Neutrophil (primary cell): ENCODE measurements around the gene ZNF367.

Source experiments
- H3K27ac ChIP-seq: fragments of 200-600 bp; sonication (generic); 2 replicates; pipeline ENCODE4 v1.5.1; 2016; ENCODE audit warnings: mild to moderate bottlenecking, moderate library complexity
- H3K27me3 ChIP-seq: fragments of 200-600 bp; sonication (generic); 2 replicates; pipeline ENCODE4 v1.6.0; 2016; ENCODE audit warnings: mild to moderate bottlenecking
- H3K36me3 ChIP-seq: fragments of 200-600 bp; sonication (generic); 2 replicates; pipeline ENCODE4 v1.5.1; 2017
- H3K4me1 ChIP-seq, 2 experiments: fragments of 200-600 bp in 1 of 2; sonication (generic) in 1 of 2; 1 replicate in 1 of 2; 2 replicates in 1 of 2; pipeline versions ENCODE4 v1.5.1 to v1.6.1; 2013 to 2016; ENCODE audit warnings: low read depth in 1 of 2, low read length in 1 of 2, mild to moderate bottlenecking in 1 of 2, moderate library complexity in 1 of 2; ENCODE audit not compliant: control insufficient read depth in 1 of 2, insufficient read depth in 1 of 2
- H3K4me3 ChIP-seq, 2 experiments: fragments of 200-600 bp in 1 of 2; sonication (generic) in 1 of 2; 1 replicate in 1 of 2; 2 replicates in 1 of 2; pipeline ENCODE4 v1.5.1; 2013 to 2016; ENCODE audit warnings: low read depth in 1 of 2, low read length in 1 of 2, mild to moderate bottlenecking in 1 of 2, moderate library complexity in 1 of 2
- H3K9me3 ChIP-seq: fragments of 200-600 bp; sonication (generic); 2 replicates; pipeline ENCODE4 v1.5.1; 2016
- CTCF ChIP-seq: fragments of 200-600 bp; sonication (generic); IDR thresholded peaks from 2 replicates; pipeline ENCODE4 v1.5.1; 2016; ENCODE audit warnings: antibody characterized with exemption

Gene ZNF367

GRCh38 chr9:96411129-96411838, 6.9 kb downstream of the ZNF367 start:
- no peak for TF ChIP-seq CTCF
- peaks cover 16 to 21% of the 10 kb centered on the region in 2 experiments for H3K4me1 ChIP-seq

GRCh38 chr9:96408409-96409280, 9.5 kb downstream of the ZNF367 start:
- Histone ChIP-seq H3K36me3 (no peaks in the 10 kb centered on the region), H3K4me1 (peaks cover 7 to 11% of the 10 kb centered on the region in 2 experiments), H3K9me3 (no peaks in the 10 kb centered on the region), H3K27me3 (no peaks in the 10 kb centered on the region), H3K27ac (no peak overlapping the region), H3K4me3 (no peak overlapping the region)
- no peak for TF ChIP-seq CTCF

More at GRCh38 chr9:96411129-96411838, 6.9 kb downstream of the ZNF367 start:
- no peak overlapping the region for H3K27ac ChIP-seq
- H3K9me3 ChIP-seq, result no peaks in the 10 kb centered on the region
- no peaks in the 10 kb centered on the region for H3K27me3 ChIP-seq
- no peak overlapping the region for H3K4me3 ChIP-seq
- H3K36me3 ChIP-seq, result no peaks in the 10 kb centered on the region

- Histone ChIP-seq H3K27me3 (no peaks in the 10 kb centered on the region), H3K4me3 (no peak overlapping the region), H3K4me1 (no peaks in the 10 kb centered on the region), H3K9me3 (no peaks in the 10 kb centered on the region), H3K36me3 (no peaks in the 10 kb centered on the region), H3K27ac (no peak overlapping the region)
- no peak for TF ChIP-seq CTCF
Observed at GRCh38 chr9:96400132-96400910, 17.8 kb downstream of the ZNF367 start.

- Histone ChIP-seq H3K9me3 (no peaks in the 10 kb centered on the region), H3K27ac (no peak overlapping the region), H3K27me3 (no peaks in the 10 kb centered on the region), H3K4me1 (no peaks in the 10 kb centered on the region), H3K4me3 (no peak overlapping the region), H3K36me3 (peaks cover under 1% of the 10 kb centered on the region)
- TF ChIP-seq CTCF, result no peak
Observed at GRCh38 chr9:96399325-96399633, 18.9 kb downstream of the ZNF367 start.

- Histone ChIP-seq H3K27me3 (no peaks in the 10 kb centered on the region), H3K4me3 (no peak overlapping the region), H3K36me3 (peaks cover 4% of the 10 kb centered on the region), H3K9me3 (no peaks in the 10 kb centered on the region), H3K4me1 (no peaks in the 10 kb centered on the region), H3K27ac (no peak overlapping the region)
- no peak for TF ChIP-seq CTCF
Observed at GRCh38 chr9:96398582-96399324, 19.4 kb downstream of the ZNF367 start.
